RWPE1 (cell line): ENCODE measurements around the gene EPPIN.
"Not testable (repeated sequence)": the region's sequence is repeated elsewhere in the genome, so short reads cannot be mapped to it uniquely, and the experiment has no call there.

Source experiments
- CTCF ChIA-PET: fragments of 350-600 bp; sonication (Branson Sonifier 250); formaldehyde crosslinking; extraction: SDS; loops from one replicate; lab custom pipeline; 2021; lab: Yijun Ruan, JAX
- POLR2A ChIA-PET: fragments of 400-600 bp; formaldehyde crosslinking; extraction: SDS; loops from one replicate; lab custom pipeline; 2020; ENCODE audit warnings: antibody characterized with exemption; ENCODE audit not compliant: low non-redundant PET; lab: Yijun Ruan, JAX
- DNase-seq: peaks from one replicate; pipeline ENCODE4 v3.0.0; 2012; ENCODE audit warnings: low spot score
- H3K27ac ChIP-seq: fragments of 450-650 bp; 2 replicates; pipeline ENCODE4 v1.5.1; 2017
- CTCF ChIP-seq: fragments of 450-650 bp; conservative IDR thresholded peaks from 2 replicates; pipeline ENCODE4 v1.5.1; 2017; ENCODE audit warnings: low read depth, mild to moderate bottlenecking

Gene EPPIN

GRCh38 chr20:45583502-45583901 lies 36.3 kb upstream of the EPPIN start:
- no peak for DNase-seq
- POLR2A ChIA-PET = no interaction called here
- no peak overlapping the region for H3K27ac ChIP-seq
- CTCF ChIA-PET = interaction anchor here (0.7 to 1.1 kb wide), 5 partner anchors 38 to 187 kb away, joined by 3 read pairs; no protein-coding TSS in a partner anchor
- no peak for TF ChIP-seq CTCF

DNA sequence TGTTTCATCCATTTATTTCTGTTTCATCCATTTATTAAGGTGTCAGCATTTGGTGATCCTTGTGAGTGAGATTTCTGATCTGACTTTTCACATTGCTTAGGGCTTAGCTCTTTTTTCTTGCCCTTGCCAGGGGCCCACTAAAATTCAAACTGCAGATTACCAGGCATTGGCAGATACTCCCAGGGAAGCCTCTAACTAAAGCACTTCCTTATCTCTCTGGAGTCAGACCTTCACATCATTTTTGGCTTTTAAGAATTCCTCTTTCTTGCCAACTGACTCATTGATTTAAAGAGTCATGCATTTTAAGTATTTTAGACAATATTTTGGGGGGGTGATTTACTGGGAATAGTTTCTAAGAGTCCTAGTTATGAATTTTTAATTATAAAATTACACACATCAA lies 34.5 kb upstream of the EPPIN start:
- no peak overlapping the region for H3K27ac ChIP-seq
- no peak for DNase-seq
- POLR2A ChIA-PET = no interaction called here
- TF ChIP-seq CTCF = no peak
- CTCF ChIA-PET = interaction anchor here (0.6 kb wide), 1 partner anchor 451 kb away, joined by 3 read pairs; no protein-coding TSS in a partner anchor

- POLR2A ChIA-PET = interaction anchor here (0.6 kb wide), 1 partner anchor 221 kb away, joined by 3 read pairs; no protein-coding TSS in a partner anchor
- no peak for TF ChIP-seq CTCF
- H3K27ac ChIP-seq = no peak within 1 kb of the TSS
- CTCF ChIA-PET = no interaction called here
- no peak for DNase-seq
Observed at GRCh38 chr20:45579184-45579583, 32.0 kb upstream of the EPPIN start, which contains the start of gene WFDC8. Gene WFDC8, minus strand, starts transcription at chr20:45579284. Its CDS starts 37 bp downstream, at chr20:45579247.

DNA sequence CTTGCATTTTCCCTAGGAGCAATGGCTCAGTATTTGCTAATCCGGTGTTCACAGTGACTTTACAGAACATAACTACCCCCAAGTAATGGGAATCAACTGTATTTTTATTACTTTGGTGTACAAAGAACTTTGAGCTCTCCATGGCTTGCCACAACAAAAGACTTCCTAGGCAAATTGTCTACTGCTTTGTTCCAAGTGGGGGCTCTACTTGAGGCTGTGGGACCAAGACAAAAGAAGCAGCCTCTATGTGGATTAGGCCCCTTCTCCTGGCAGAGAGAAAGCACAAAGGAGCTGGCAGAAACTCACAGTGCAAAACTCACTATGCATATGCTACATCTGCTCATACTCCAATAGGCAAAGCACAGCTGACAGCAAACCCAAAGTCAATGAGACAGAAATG lies 31.0 kb upstream of the EPPIN start:
- no peak for TF ChIP-seq CTCF
- H3K27ac ChIP-seq = no peak overlapping the region
- CTCF ChIA-PET = no interaction called here
- no peak for DNase-seq
- POLR2A ChIA-PET = no interaction called here

- ChIA-PET POLR2A (no interaction called here), CTCF (interaction anchor here (0.6 to 1.0 kb wide), 2 partner anchors 175 to 194 kb away, joined by 3 read pairs; no protein-coding TSS in a partner anchor)
- TF ChIP-seq CTCF = no peak
- no peak for DNase-seq
- no peak overlapping the region for H3K27ac ChIP-seq
Observed at GRCh38 chr20:45576995-45577394, 29.8 kb upstream of the EPPIN start.

DNA sequence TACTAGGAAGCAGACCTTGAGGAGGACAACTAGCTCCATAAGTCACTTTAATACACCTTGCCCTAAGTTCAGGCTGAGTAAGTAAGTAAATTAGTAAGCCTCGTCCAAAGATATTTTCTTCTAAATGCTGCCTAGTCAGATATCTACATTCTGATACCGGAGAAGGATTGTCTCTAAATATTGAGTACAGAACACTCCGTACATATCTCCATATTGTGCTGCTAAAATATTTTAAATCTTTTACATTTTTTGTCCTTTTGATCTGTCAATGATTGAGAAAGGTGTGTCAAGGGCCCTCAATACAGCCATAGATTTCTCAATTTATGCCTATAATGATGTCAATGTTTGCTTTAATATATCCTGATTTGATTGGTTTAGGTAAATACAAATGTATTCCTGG lies 28.7 kb upstream of the EPPIN start:
- TF ChIP-seq CTCF = no peak
- no peak overlapping the region for H3K27ac ChIP-seq
- CTCF ChIA-PET = interaction anchor here (1.0 kb wide), 1 partner anchor 194 kb away, joined by 4 read pairs; no protein-coding TSS in a partner anchor
- POLR2A ChIA-PET = no interaction called here
- no peak for DNase-seq

DNA sequence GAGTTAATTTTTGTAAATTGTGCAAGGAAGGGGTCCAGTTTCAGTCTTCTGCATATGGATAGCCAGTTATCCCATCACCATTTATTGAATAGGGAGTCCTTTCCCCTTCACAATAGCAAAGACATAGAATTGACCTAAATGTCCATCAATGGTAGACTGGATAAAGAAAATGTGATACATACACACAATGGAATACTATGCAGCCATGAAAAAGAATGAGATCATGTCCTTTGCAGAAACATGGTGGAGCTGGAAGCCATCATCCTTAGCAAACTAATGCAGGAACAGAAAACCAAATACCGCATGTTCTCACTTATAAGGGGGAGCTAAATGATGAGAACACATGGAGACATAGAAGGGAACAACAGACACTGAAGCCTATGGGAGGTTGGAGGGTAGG lies 22.4 kb upstream of the EPPIN start:
- H3K27ac ChIP-seq, POLR2A ChIA-PET, DNase-seq, CTCF ChIA-PET: not testable (repeated sequence)
